DMS53 treated with DMSO at 0.1 percent for 48 hours (cell line): Measurements from ENCODE around the gene PON1.

Source experiments
- DNase-seq: peaks from one replicate; lab custom pipeline; 2025; ENCODE audit not compliant: unreplicated experiment; lab: John Stamatoyannopoulos, UW

PON1 gene

GRCh38 chr7:95324431-95324830 is at the start of gene PON1:
TSS of gene PON1 (minus strand) at chr7:95324532. CDS start at chr7:95324475, 57 bp downstream.
- no peak for DNase-seq

GRCh38 chr7:95373323-95373722 is 49.0 kb upstream of the PON1 start:
- DNase-seq = no peak

DNA sequence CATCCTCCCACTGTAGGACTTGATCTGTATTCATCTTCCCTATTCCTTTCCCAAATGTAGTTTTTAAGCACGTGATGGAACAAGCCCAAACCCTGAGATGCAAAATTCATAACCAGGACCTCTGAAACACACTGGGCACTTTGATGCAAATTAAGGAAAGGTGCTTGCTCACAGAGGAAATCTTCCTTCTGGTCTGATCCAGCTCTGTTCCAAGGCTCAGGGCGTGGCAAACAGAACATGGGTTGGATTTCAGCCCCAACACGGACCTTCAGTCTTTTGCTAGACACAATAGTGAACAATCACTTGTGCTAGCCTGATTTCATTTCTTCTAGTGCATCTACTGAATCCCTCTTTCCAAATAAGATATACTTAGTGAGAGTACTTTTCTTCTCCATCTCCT is 43.9 kb upstream of the PON1 start:
- no peak for DNase-seq

GRCh38 chr7:95367606-95368005 is 43.3 kb upstream of the PON1 start:
- DNase-seq = peak; percentile 81

GRCh38 chr7:95365151-95365550 is 40.8 kb upstream of the PON1 start:
- DNase-seq = peak; percentile 48

GRCh38 chr7:95357623-95358022 is 33.3 kb upstream of the PON1 start:
- DNase-seq = no peak

- no peak for DNase-seq
These were observed 18.4 kb upstream of the PON1 start for GRCh38 chr7:95342642-95343307.

- no peak for DNase-seq
These were observed 17.7 kb upstream of the PON1 start for GRCh38 chr7:95342029-95342428.

DNA sequence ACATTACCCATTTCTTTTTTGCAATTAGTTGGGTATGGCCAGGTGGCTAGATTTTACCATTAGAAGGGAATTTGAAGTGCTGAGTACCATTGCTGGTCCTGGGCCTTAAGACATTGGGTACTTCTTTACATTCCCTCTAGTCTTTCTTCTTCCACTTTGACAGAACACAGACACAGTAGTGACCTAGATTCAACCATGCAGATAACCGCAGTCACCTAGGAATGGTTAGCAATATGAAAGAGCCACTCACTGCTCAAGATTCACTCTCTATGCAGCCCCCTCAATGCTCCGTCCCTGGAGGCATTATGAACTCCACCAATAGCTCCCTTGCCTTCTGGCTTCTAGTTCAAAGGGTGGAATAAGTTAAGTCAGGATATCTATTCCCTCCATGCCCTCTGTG is 16.2 kb upstream of the PON1 start:
- DNase-seq = no peak

GRCh38 chr7:95338832-95339231 is 14.5 kb upstream of the PON1 start:
- no peak for DNase-seq

DNA sequence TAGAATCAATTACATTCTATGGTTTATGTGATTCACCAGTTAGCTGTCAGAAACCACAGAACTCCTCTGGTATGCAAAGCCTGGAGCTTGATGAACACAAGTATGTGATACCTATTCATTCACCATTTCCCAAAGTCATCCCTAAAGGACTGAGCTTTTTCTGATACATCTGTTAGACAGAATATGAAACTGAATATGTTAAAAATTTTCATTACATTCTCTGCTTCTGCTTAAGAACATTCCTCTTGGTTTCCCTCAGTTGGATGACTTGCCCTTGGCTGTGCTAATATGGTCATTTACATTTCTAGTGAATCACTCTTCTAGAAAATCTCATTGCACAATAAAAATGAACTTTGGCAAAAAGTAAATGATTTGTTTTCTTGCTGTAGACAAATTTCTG is 10.8 kb upstream of the PON1 start:
- no peak for DNase-seq

- DNase-seq = no peak
These were observed 10.1 kb upstream of the PON1 start for GRCh38 chr7:95334447-95334846.

DNA sequence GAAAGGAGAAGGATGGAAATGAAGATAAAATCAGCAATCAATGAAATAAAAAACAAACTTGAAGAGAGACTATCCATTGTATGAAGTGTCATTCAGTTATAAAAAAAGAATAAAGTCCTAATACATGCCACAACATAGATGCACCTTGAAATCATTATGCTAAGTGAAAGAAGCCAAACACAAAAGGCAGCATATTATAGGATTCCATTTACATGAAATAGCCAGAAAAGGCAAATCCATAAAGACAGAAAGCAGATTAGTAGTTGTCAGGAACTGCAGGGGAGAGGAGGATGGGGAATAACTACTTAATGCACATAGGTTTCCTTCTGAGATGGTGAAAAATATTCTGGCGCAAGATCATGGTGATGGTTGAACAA is 6.6 kb upstream of the PON1 start:
- no peak for DNase-seq

DNA sequence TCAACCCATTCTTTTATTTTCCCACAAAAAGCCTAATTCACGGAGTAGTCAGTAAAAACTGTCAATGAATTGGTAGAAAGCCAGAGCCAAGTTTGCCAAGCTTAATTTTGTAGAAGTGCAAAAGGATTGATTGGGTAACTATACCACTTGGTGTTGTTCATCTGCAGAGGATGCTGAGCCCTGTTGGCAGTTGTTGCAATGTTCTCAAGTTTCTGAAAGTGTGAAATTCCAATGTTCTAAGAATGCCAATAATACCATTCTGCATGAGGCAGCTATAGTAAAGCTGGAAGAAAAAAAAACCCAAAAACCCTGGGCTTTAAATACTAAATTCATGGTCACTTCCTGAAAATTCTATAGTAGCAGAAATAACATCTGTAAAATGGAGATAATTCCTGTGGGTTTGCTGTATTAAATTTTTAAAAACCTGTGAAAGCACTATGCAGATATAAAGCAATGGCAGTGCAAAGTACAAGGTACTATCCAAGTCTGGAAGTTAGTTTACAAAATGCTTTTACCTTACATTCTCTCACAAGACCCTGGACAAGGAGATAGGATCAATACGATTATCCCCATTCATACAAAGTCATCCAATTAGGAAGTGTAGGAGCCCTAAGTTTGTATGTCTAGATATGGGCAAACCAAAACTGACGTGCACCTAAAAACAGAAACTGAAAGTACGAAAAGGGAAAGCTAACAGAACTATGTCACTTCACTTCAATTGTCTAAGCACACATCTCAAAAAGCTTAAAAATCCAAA is 6.0 kb upstream of the PON1 start:
- DNase-seq = no peak

DNA sequence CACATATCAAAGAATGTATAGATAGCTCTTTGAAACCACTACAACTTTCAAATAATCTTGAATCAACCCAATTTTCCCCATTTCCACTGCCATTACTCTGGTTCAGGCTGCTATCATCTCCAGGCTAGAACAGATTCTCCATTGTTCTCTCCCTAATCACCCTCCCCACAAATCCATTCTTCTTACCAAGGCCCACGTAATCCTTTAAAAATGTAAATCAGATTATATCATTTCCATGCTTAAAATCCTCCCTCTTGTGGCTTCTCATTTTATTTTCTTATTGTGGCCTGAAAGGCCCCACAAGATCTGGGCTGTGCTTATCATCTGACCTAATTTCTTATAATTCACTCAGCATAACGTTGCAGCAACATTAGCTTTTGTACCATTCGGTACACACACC is 3.0 kb upstream of the PON1 start:
- DNase-seq = no peak

- no peak for DNase-seq
These were observed 762 bp downstream of the PON1 start for GRCh38 chr7:95323410-95324129.

DNA sequence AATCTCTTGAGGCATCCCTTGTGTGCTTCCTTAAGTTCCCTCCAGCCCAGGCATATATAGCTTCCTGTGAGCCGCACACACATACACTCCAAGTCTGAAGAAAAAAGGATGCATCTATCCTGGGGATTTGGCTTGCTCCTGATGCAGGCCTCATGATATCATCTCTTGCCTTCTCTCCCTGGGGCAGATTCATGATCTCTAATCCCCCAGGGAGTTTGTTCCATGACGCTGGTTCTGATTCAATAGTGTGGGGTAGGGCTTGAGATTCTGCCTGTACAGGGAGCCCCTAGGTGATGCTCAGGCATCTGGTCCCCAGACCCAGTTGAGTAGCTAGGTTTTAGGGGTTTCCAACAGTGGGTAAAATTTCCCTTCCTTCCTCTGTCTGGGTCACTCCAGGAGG is 1.5 kb downstream of the PON1 start:
- DNase-seq = no peak

GRCh38 chr7:95322396-95322795 is 1.9 kb downstream of the PON1 start:
- DNase-seq = no peak

- DNase-seq = no peak
These were observed 2.6 kb downstream of the PON1 start for GRCh38 chr7:95321720-95322119.

DNA sequence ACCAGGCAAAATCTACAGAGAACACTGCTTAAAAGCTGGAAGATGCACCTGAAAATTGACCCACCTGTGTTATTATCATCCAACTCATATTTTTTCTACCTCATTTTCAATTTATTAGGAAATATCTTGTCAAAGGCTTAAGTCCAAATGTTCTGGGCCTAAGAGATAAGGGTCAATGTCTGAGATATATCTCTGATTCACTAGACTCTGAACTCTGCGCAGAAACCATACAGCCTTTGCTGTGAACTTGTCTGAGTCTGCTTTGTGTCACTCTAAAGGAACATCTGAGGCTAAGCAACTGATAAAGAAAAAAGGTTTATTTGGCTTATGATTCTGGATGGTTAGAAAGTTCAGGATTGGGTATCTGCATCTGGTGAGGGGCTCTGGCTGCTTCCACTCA is 3.7 kb downstream of the PON1 start:
- DNase-seq = no peak

GRCh38 chr7:95319570-95319969 is 4.8 kb downstream of the PON1 start:
- DNase-seq = no peak

DNA sequence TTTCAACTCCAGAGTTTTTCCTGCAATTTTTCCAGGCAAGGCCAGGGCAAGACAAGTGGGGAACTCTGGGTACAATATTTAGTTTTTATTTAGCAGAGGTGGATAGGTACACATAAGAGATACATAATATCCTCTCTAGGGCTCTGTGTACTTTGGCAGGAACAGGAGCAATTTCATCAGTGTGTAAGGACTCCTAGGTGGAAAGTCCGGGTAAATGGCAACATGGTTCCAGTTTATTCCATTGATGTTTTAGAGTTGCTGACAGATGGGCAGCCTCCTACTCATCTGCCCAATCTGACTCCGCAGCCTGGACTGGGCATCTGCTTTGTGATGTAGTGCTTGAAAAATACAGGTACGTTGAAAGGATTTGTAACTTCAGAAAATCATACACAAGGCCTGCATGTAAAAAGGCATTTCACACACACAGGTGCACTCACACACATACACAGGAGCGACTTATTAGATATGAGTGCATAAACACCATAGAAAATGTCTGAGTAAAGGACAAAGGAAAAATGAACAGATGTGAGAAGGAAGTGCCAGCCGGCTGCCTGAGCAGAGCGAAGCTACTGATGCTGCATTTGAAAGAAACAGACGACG is 5.7 kb downstream of the PON1 start:
- peak; percentile 47 for DNase-seq
